Astrocyte of the cerebellum (primary cell): ENCODE measurements around the gene UBE3D.

Experiments used
- DNase-seq: peaks from one replicate; pipeline ENCODE4 v3.0.0-alpha.2; 2011; ENCODE audit warnings: low read depth
- H3K4me3 ChIP-seq: 2 replicates; pipeline ENCODE4 v1.5.1; 2011; ENCODE audit warnings: mild to moderate bottlenecking, low read depth, low read length, moderate library complexity
- in situ Hi-C: cut with HindIII; loops from 2 replicates; pipeline ENCODE4 v1.10.0; 2017; ENCODE audit warnings: low sequenced_read_pairs
- TF ChIP-seq, protein P1 (sequence below): IDR thresholded peaks from 2 replicates; pipeline ENCODE4 v1.5.1; 2012; ENCODE audit warnings: low read length, low read depth, moderate library complexity, mild to moderate bottlenecking; ENCODE audit errors: missing control alignments

The UBE3D gene

DNA sequence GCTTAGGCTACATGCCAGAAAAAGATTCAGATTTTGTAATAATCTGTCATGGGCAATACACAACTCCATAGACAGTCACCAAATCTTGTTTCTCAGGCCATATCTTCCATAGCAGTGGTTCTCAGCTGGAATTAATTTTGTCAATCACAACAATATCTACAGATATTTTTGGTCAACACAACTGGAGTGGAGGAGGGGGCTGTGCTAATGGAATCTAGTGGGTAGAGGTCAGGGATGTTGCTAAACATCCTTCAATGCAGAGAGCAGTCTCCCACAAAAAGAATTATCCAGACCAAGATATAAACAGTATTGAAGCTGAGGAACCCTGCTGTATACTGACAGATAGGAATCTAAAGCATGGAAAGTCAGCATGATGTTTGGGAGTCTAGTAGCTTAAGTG lies 174.6 kb downstream of the UBE3D start:
- no peak overlapping the region for H3K4me3 ChIP-seq
- TF ChIP-seq, protein P1, sequence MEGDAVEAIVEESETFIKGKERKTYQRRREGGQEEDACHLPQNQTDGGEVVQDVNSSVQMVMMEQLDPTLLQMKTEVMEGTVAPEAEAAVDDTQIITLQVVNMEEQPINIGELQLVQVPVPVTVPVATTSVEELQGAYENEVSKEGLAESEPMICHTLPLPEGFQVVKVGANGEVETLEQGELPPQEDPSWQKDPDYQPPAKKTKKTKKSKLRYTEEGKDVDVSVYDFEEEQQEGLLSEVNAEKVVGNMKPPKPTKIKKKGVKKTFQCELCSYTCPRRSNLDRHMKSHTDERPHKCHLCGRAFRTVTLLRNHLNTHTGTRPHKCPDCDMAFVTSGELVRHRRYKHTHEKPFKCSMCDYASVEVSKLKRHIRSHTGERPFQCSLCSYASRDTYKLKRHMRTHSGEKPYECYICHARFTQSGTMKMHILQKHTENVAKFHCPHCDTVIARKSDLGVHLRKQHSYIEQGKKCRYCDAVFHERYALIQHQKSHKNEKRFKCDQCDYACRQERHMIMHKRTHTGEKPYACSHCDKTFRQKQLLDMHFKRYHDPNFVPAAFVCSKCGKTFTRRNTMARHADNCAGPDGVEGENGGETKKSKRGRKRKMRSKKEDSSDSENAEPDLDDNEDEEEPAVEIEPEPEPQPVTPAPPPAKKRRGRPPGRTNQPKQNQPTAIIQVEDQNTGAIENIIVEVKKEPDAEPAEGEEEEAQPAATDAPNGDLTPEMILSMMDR: no peak
- no peak for DNase-seq
- in situ Hi-C loops: no loop called here

DNA sequence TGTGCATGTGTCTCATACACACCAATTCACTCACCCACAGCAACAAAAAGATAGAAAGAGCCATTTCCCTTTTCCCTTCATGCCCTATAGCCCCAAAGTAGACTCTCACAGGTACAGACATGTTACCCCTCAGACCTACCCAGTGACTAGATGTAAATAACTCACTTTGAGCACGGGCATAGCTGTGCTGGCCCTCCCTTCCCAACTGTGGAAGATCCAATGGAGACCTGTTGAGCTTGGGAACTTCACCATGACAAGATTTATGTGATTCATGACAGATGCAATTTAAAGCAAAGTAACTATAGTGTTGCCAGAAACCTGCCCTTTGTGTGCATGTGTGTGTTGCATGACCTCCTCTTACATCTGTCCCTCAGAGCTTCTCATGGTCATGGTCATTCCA lies 175.4 kb downstream of the UBE3D start:
- TF ChIP-seq, protein P1: no peak
- no peak overlapping the region for H3K4me3 ChIP-seq
- DNase-seq: no peak
- in situ Hi-C loops: no loop called here

DNA sequence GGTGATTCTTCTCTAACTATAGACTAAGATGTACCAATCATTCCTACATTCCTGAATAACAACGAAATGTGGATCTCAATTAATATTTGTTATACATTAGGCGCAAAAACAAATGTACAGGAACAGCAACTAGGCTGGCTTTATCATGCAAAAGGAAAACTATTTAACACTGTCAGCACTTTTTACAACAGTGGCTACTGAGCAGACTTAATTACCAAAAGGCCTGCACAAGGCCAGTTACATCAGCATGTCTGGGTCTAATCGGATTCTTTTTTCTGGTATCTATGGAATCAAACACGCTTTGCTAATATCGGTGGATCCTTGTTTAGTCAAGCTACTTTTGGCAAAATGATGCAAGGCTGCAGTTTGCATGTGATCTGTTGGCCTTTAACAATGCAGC lies 176.5 kb downstream of the UBE3D start:
- in situ Hi-C loops: no loop called here
- TF ChIP-seq, protein P1: no peak
- DNase-seq: no peak
- H3K4me3 ChIP-seq: no peak overlapping the region

DNA sequence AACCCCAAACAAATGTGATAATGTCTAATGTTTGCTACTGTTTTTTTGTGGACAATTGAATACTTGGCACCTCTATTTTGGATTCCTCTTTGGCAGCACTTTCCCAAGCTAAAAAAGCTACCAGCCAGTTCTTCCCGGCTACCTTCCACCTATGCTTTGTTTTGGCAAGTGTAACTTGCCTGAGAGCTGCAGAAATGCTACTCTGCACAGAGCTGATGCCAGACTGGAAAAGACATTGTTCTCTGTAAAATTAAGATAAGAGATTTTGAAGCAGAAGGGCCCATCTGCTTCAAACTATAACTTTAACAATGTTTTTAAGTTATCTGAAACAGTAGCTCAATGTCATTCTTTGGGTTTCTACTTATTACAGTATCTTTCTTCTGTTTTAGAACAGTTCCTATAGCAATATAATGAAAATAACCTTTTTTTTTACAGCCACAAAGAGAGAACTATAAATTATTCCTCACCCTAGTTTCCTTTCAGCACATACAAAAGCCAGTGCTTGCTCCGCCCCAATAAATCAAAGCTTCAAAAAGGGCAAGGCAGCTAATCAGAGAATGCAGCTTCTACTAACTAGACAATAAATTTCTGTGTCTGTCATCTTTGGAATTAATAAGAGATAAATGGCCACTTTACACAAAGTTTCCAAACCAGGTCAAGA lies 183.1 kb downstream of the UBE3D start:
- in situ Hi-C loops: no loop called here
- no peak for DNase-seq
- no peak overlapping the region for H3K4me3 ChIP-seq
- TF ChIP-seq, protein P1: no peak

DNA sequence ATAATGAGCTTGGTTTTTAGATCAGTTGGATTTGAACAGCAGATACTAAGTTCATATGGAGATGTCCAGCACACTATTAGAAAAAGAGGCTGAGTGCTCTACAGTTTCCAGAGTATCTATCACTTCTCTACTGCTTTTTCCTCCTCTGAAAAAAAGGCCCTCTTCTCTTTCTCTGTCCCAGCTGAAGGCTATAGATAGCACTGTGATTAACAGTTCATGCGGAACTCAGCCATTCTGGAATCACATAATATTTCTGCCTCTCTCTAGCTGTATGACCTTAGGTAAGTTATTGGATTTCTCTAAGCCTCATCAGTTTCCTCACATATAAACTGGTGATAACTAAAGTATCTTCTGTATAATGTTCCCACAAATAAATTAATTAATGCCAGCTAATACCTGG lies 184.1 kb downstream of the UBE3D start:
- H3K4me3 ChIP-seq: no peak overlapping the region

DNA sequence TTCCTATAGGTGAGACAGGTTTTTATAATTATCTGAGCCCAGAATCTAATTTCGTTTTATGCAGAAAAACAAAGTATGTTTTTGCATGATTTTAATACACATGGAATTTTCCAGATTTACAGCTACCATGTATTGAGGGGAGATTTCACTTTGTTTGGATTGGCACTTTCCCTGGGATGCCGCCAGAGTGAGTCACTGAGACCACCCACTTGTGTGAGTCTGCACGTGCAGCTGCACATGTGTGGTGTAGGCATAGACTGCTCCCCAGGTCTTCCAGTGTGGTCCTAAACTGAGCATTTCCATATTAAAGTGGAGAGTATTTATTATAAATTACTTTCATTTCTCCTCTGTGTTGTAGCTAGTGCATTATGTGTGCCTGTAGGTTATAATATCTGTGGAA lies 186.8 kb downstream of the UBE3D start:
- no peak overlapping the region for H3K4me3 ChIP-seq
- peak; percentile 31 for DNase-seq
- TF ChIP-seq, protein P1: no peak
- in situ Hi-C loops: no loop called here

More for the DNA sequence above, 184.1 kb downstream of the UBE3D start:
- in situ Hi-C loops: no loop called here
- no peak for DNase-seq
- TF ChIP-seq, protein P1: no peak
